Muscle layer of duodenum (tissue), 2 donors: ENCODE data around the gene S1PR2.
"Not testable (repeated sequence)": the region's sequence is repeated elsewhere in the genome, so short reads cannot be mapped to it uniquely, and the experiment has no call there.

Experiments used
- H3K27ac ChIP-seq: one replicate; pipeline ENCODE4 v1.7.0; 2013; ENCODE audit warnings: mild to moderate bottlenecking, low read length
- H3K27me3 ChIP-seq: one replicate; pipeline ENCODE4 v1.7.0; 2013; ENCODE audit warnings: low read depth, mild to moderate bottlenecking, control low read depth, low read length
- H3K36me3 ChIP-seq, 2 donors: one replicate each; pipeline ENCODE4 v1.7.0; 2013; ENCODE audit warnings: low read length in 2 of 2, control low read depth in 1 of 2, mild to moderate bottlenecking in 1 of 2; ENCODE audit not compliant: insufficient read depth in 2 of 2, control insufficient read depth in 1 of 2
- H3K4me1 ChIP-seq, 2 donors: one replicate each; pipeline ENCODE4 v1.7.0; 2013; ENCODE audit warnings: low read length in 2 of 2, mild to moderate bottlenecking in 2 of 2, control low read depth in 1 of 2, moderate library complexity in 1 of 2; ENCODE audit not compliant: insufficient read depth in 2 of 2, control insufficient read depth in 1 of 2
- H3K4me3 ChIP-seq, 2 donors: one replicate each; pipeline ENCODE4 v1.7.0; 2013; ENCODE audit warnings: low read length in 2 of 2, low read depth in 1 of 2, mild to moderate bottlenecking in 1 of 2
- H3K9me3 ChIP-seq, 2 donors: one replicate each; pipeline ENCODE4 v1.7.0; 2013; ENCODE audit warnings: low read length in 2 of 2, control low read depth in 1 of 2, mild to moderate bottlenecking in 1 of 2; ENCODE audit not compliant: control insufficient read depth in 1 of 2
- donor health status: healthy.

S1PR2 gene

DNA sequence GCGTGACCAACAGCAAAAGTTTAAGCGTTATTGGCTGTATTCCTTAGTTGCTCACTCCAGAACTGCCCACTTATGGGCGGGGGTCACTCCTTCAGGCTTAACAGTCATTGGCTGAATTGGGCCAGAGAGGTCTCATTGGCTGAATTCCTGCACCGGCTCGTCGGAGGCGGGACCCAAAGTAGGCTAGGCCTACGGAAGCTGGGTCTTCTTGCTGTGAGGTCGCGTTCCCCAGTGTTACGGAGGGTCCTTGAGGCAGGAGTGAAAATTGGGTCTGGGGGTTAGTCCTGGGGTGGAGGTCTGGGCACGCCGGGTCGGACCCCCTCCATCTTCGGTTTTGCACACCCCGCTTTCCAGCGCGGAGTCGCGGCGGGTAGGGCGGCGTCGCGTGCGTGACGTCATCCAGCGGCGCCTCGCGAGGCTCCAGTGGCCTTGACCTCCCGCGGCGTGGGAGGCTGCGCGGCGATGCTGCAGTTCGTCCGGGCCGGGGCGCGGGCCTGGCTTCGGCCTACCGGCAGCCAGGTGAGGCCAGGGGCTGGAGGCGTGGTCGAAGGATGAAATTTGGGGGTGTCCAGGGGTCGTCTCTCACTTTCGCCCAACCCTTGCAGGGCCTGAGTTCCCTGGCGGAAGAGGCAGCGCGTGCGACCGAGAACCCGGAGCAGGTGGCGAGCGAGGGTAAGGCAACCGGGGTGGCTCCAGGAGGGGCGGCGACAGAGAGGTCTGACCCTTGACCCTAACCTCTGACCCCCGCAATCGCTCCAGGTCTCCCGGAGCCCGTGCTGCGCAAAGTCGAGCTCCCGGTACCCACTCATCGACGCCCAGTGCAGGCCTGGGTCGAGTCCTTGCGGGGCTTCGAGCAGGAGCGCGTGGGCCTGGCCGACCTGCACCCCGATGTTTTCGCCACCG lies 20.9 kb upstream of the S1PR2 start, which contains the start of gene MRPL4:
MRPL4 (plus strand) TSS at position 423 of the 903 bp plus-strand sequence; CDS start at position 463, 40 bp downstream.
- Histone ChIP-seq H3K27ac (peak within 1 kb of the TSS; percentile 72), H3K4me1 (peaks cover 0 to 15% of the 10 kb centered on the region in 2 donors), H3K27me3 (no peaks in the 10 kb centered on the region), H3K9me3 (no peaks in the 10 kb centered on the region), H3K36me3 (peaks cover 8 to 30% of the 10 kb centered on the region in 2 donors), H3K4me3 (peak within 1 kb of the TSS; percentile 80 to 91)

DNA sequence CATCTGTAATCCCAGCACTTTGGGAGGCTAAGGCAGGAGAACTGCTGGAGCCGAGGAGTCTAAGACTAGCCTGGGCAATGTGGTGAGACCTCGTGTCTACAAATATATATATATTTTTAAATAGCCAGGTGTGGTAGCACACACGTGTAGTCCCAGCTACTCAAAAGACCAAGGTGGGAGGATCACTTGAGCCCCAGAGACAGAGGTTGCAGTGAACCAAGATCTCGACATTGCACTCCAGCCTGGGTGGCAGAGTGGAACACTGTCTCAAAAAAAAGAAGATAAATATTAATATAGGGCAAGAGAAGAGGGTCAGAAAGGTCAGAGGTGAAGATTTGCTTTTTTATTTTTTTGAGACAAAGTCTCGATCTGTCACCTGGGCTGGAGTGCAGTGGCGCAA lies 15.4 kb upstream of the S1PR2 start:
- H3K4me1 ChIP-seq, result peaks cover 0 to 5% of the 10 kb centered on the region in 2 donors
- H3K36me3 ChIP-seq, result no peaks in the 10 kb centered on the region
- no peak overlapping the region for H3K27ac ChIP-seq
- no peak overlapping the region for H3K4me3 ChIP-seq
- H3K27me3 ChIP-seq, result no peaks in the 10 kb centered on the region
- no peaks in the 10 kb centered on the region for H3K9me3 ChIP-seq

DNA sequence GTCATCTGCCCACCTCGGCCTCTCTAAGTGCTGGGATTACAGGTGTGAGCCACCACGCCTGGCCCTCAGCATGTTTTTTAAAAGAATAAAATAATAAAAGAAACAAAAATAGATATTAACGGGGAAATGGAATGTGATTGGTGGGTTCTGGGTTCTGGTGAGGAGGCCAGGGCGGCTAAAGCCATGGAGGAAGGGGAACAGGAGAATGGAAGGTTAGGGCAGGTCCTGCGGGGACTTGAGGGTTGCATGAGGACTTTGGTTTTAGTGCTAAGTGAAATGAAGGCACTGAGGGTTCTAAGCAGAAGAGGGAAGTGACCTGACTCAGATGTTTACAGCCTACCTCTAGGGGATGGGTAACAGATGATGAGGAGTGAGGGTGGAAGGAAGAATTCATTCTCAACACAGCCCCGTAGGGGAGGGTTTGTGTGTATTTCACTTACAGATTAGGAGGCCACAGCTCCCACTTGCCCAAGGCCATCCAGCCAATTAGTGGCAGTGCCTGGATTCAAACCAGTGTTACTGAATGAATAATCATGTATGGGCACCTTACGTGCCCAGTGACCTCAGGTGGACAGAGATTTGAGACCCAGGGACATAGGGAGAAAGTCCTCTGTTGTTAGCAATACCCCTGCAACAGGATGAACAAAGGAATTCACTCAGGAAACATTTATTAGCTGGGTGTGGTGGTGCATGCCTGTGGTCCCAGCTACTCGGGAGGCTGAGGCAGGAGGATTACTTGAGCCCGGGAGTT lies 14.2 kb upstream of the S1PR2 start:
- H3K27me3 ChIP-seq, result no peaks in the 10 kb centered on the region
- H3K27ac ChIP-seq, result no peak overlapping the region
- no peaks in the 10 kb centered on the region for H3K9me3 ChIP-seq
- no peak overlapping the region for H3K4me3 ChIP-seq
- no peaks in the 10 kb centered on the region for H3K4me1 ChIP-seq
- no peaks in the 10 kb centered on the region for H3K36me3 ChIP-seq

DNA sequence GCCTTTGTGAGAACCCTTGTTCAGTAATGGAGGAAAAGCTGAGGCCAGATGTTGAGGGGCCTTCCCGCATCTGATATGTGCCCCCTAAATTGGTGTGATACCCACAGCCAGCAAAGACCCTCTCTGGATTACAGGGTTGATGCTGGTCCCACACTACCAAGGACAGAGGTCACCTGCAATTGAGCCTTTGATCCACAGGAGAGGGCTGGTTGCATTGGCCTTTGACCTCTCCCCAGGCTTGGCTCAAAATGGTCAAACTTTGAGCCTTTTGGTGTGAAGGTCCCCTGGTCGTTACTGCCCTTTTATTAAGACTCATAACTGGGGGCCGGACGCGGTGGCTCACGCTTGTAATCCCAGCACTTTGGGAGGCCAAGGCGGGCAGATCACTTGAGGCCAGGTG lies 12.5 kb upstream of the S1PR2 start:
- H3K27ac ChIP-seq, result no peak overlapping the region
- no peaks in the 10 kb centered on the region for H3K27me3 ChIP-seq
- no peaks in the 10 kb centered on the region for H3K9me3 ChIP-seq
- H3K4me3 ChIP-seq, result no peak overlapping the region
- H3K4me1 ChIP-seq, result no peaks in the 10 kb centered on the region
- no peaks in the 10 kb centered on the region for H3K36me3 ChIP-seq

DNA sequence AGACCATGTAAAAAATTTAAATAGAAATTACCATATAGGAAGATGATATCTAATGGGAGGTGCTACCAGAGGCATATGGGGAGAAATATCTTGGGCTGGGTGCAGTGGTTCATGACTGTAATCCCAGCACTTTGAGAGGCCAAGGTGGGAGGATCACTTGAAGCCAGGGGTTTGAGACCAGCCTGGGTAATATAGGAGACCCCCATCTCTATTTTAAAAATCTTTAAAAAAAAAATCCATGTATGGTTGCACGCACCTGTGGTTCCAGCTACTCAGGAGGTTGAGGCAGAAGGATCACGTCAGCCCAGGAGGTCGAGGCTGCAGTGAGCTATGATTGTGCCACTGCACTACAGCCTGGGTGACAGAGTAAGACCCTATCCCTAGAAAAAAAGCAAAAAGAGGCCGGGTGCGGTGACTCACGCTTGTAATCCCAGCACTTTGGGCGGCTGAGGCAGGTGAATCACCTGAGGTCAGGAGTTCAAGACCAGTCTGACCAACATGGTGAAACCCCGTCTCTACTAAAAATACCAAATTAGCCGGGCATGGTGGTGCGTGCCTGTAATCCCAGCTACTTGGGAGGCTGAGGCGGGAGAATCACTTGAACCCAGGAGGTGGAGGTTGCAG lies 10.8 kb upstream of the S1PR2 start:
- not testable (repeated sequence) for H3K27ac ChIP-seq, H3K27me3 ChIP-seq, H3K4me3 ChIP-seq, H3K9me3 ChIP-seq, H3K4me1 ChIP-seq, H3K36me3 ChIP-seq

DNA sequence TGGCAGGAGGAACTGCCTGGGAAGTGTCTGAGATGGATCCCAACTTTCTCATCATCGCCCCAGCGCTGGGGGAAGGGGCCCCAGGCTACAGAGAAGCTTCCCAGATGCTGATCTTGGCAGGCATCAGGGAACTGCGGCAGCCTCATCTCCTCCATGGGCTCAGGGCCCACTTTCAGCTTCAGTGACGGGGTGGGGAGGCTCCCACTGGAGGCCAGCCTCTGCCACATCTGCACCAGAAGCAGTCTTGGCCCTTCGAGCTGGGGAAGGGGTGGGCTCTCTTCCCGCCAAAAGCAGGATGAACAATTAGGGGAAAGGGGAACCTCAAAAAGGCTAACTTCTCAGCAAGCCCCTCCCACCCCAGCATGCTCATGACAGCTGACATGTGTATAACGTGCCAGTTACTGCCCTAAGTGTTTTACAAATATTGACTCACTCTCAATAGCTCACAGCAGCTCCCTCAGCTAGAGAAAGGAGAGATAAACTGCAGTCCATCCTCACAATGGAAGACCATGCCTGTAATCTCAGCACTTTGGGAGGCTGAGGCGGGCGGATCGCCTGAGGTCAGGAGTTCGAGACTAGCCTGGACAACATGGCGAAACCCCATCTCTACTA lies 7.1 kb upstream of the S1PR2 start:
- Histone ChIP-seq H3K36me3 (no peaks in the 10 kb centered on the region), H3K9me3 (no peaks in the 10 kb centered on the region), H3K27me3 (no peaks in the 10 kb centered on the region), H3K4me1 (peaks cover 0 to 3% of the 10 kb centered on the region in 2 donors), H3K4me3 (no peak overlapping the region), H3K27ac (no peak overlapping the region)

DNA sequence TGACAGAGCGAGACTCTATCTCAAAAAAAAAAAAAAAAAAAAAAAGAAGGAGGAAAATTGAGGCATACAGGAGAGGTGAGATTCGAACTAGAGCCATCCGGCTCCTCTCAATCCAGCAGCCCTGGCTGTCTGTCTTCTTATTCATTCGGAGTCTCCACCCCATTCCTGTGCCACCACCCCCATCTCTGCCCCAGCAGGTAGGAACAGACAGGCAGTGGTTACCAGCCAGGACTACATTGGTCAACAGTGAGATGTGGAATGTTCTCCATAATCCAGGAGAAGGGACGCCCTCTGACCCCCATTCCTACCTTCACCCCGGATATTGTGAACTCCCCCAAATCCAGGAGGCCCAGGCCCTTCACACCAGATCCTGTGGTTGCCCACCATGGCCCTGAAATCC lies 6.6 kb upstream of the S1PR2 start:
- no peaks in the 10 kb centered on the region for H3K9me3 ChIP-seq
- H3K27ac ChIP-seq, result no peak overlapping the region
- no peaks in the 10 kb centered on the region for H3K36me3 ChIP-seq
- peaks cover 0 to 3% of the 10 kb centered on the region in 2 donors for H3K4me1 ChIP-seq
- no peak overlapping the region for H3K4me3 ChIP-seq
- H3K27me3 ChIP-seq, result no peaks in the 10 kb centered on the region

DNA sequence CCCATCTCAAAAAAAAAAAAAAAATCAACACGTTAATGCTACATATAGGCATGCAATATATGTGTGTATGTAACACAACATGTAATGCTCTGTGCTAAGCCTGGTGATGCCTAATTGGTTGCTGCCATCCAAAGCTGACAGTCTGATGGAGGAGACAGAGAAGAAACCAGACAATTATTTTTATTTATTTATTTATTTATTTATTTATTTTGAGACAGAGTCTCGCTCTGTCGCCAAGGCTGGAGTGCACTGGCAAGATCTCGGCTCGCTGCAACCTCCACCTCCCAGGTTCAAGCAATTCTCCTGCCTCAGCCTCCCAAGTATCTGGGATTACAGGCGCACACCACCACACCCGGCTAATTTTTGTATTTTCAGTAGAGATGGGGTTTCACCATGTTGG lies 4.3 kb upstream of the S1PR2 start:
- not testable (repeated sequence) for H3K36me3 ChIP-seq, H3K27me3 ChIP-seq, H3K4me3 ChIP-seq, H3K27ac ChIP-seq, H3K9me3 ChIP-seq, H3K4me1 ChIP-seq

DNA sequence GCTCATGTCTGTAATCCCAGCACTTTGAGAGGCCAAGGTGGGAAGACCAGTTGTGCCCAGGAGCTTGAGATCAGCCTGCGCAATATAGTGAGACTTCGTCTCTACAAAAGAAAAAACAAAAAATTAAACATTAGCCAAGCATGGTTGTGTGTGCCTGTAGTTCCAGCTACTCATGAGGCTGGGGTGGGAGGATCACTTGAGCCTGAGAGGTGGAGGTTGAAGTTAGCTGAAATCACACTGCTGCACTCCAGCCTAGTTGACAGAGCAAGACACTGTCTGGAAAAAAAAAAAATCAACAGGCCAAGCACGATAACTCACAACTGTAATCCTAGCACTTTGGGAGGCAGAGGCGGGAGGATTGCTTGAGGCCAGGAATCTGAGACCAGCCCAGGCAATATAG lies 3.9 kb upstream of the S1PR2 start:
- Histone ChIP-seq H3K9me3 (no peaks in the 10 kb centered on the region), H3K27ac (no peak overlapping the region), H3K4me1 (peaks cover 3 to 5% of the 10 kb centered on the region in 2 donors), H3K4me3 (no peak overlapping the region), H3K36me3 (no peaks in the 10 kb centered on the region), H3K27me3 (no peaks in the 10 kb centered on the region)

DNA sequence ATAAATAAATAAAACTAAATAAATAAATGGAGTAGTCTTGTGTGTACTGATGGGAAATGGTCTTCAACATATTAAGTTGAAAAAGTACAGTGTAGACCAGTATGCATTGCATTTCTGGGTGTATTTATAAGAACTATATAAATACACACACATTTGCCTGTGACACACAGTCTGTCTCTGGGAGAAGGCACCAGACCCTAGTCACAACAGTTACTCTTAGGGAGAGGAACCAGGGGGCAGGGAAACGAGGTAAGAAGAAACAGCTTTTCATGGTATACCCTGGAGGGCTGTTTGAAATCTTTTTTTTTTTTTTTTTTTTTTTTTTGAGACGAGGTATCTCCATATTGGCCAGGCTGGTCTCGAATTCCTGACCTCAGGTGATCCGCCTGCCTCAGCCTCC lies 2.8 kb upstream of the S1PR2 start:
- no peaks in the 10 kb centered on the region for H3K36me3 ChIP-seq
- no peak overlapping the region for H3K4me3 ChIP-seq
- H3K27ac ChIP-seq, result no peak overlapping the region
- peaks cover 3 to 11% of the 10 kb centered on the region in 2 donors for H3K4me1 ChIP-seq
- H3K27me3 ChIP-seq, result no peaks in the 10 kb centered on the region
- H3K9me3 ChIP-seq, result no peaks in the 10 kb centered on the region
